ENCODE measurements around the gene C9orf85. TPM values are rescaled to one million over a fixed set of nuclear protein-coding genes. Genes with fewer than 3 reads are reported as not detected.
"Not testable (repeated sequence)": the region's sequence is repeated elsewhere in the genome, so short reads cannot be mapped to it uniquely, and the experiment has no call there.

C9orf85 gene
- total RNA-seq, 1 donor from 2014 or later = 29.3 TPM

DNA sequence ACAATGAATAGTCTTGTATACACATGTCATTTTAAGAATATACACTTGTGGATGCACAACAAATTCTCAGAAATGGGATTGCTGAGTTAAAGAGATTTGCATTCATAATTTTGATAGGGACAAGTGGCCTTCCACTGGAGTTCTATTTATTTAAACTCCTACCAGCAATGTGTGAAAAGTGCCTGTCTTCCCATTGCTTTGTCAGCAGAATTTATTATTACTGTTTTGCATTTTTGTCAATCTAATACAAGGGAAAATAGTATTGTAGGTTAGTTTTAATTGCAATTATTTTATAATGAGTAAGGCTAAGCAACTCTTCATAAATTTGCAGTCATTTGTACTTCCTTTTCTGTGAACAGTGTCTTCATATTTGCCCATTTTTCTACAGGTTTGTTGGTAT is 94.0 kb downstream of the C9orf85 start:
- Mint-ChIP-seq H3K9me3 (peaks cover 5% of the 10 kb centered on the region), H3K4me1 (peaks cover 3% of the 10 kb centered on the region), H3K4me3 (no peak overlapping the region), H3K27me3 (ENCODE audit: insufficient read depth, low read depth) (no peaks in the 10 kb centered on the region), H3K27ac (no peak overlapping the region), H3K36me3 (no peaks in the 10 kb centered on the region)
- Histone ChIP-seq H3K27ac (no peak overlapping the region), H3K9ac (no peak overlapping the region), H3K4me1 (no peaks in the 10 kb centered on the region), H3K4me3 (no peak overlapping the region), H4K20me1 (ENCODE audit: low read depth) (no peaks in the 10 kb centered on the region), H3K27me3 (no peaks in the 10 kb centered on the region), H3K36me3 (no peaks in the 10 kb centered on the region), H3K9me3 (ENCODE audit: low read depth) (no peaks in the 10 kb centered on the region), H3F3A (ENCODE audit: low read depth) (no peaks in the 10 kb centered on the region), H3K79me2 (ENCODE audit: low read depth) (no peaks in the 10 kb centered on the region), H2AFZ (replicated peaks) (no peak overlapping the region), H3K4me2 (no peak overlapping the region)
- no peak for TF ChIP-seq EZH2 (IDR thresholded peaks at IDR 0.05)
- TF ChIP-seq, protein P1, sequence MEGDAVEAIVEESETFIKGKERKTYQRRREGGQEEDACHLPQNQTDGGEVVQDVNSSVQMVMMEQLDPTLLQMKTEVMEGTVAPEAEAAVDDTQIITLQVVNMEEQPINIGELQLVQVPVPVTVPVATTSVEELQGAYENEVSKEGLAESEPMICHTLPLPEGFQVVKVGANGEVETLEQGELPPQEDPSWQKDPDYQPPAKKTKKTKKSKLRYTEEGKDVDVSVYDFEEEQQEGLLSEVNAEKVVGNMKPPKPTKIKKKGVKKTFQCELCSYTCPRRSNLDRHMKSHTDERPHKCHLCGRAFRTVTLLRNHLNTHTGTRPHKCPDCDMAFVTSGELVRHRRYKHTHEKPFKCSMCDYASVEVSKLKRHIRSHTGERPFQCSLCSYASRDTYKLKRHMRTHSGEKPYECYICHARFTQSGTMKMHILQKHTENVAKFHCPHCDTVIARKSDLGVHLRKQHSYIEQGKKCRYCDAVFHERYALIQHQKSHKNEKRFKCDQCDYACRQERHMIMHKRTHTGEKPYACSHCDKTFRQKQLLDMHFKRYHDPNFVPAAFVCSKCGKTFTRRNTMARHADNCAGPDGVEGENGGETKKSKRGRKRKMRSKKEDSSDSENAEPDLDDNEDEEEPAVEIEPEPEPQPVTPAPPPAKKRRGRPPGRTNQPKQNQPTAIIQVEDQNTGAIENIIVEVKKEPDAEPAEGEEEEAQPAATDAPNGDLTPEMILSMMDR (IDR thresholded peaks at IDR 0.05) = no peak
- TF ChIP-seq EZH2phosphoT487 (IDR thresholded peaks at IDR 0.05) = no peak
- no peak for DNase-seq (ENCODE audit: low spot score)

DNA sequence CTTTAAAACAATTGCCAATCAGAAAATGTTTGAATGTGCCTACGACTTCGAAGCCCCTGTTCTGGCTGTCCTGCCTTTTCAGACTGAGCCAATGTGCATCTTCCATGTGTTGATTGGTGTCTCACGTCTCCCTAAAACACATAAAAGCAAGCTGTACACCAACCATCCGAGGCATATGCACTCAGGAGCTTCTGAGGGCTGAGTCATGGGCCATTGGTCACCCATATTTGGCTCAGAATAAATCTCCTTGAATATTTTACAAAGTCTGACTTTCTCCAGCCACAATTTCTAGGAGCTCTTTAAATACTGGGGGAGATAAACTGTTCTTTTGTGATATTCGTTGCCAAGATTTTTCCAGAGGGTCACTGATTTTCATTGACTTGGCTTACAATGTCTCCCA is 95.1 kb downstream of the C9orf85 start:
- Histone ChIP-seq H3K27me3 (no peaks in the 10 kb centered on the region), H3K36me3 (no peaks in the 10 kb centered on the region), H3K9ac (no peak overlapping the region), H3K4me2 (no peak overlapping the region), H3K4me1 (no peaks in the 10 kb centered on the region), H2AFZ (replicated peaks) (no peak overlapping the region), H3K79me2 (ENCODE audit: low read depth) (no peaks in the 10 kb centered on the region), H3F3A (ENCODE audit: low read depth) (no peaks in the 10 kb centered on the region), H4K20me1 (ENCODE audit: low read depth) (no peaks in the 10 kb centered on the region), H3K4me3 (no peak overlapping the region), H3K27ac (no peak overlapping the region), H3K9me3 (ENCODE audit: low read depth) (no peaks in the 10 kb centered on the region)
- no peak for DNase-seq (ENCODE audit: low spot score)
- Mint-ChIP-seq H3K27me3 (ENCODE audit: insufficient read depth, low read depth) (no peaks in the 10 kb centered on the region), H3K36me3 (no peaks in the 10 kb centered on the region), H3K9me3 (peaks cover 5% of the 10 kb centered on the region), H3K27ac (no peak overlapping the region), H3K4me3 (no peak overlapping the region), H3K4me1 (peaks cover 3% of the 10 kb centered on the region)
- TF ChIP-seq, protein P1 (IDR thresholded peaks at IDR 0.05) = no peak
- TF ChIP-seq EZH2phosphoT487 (IDR thresholded peaks at IDR 0.05) (no peak), EZH2 (IDR thresholded peaks at IDR 0.05) (no peak)

DNA sequence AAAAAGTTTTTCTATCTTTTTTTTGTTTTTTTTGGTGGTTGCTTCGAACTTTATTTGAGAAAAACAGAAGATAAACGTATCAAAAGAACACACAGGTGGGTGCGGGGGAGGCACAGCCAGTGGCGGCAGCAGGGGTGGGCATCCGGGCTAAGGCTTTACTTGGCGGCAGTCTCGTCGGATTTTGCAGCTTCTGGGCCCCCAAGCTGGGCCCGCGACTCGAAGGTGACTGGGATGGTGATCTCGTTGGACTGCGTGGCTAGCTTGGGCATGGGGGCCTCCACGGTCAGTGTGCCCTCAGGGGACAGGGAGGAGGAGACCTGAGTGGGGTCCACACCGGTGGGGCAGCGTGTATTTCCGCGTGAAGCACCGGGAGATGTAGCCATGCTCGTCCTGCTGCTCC is 96.3 kb downstream of the C9orf85 start:
- H3K27me3 ChIP-seq; H3F3A ChIP-seq (ENCODE audit: low read depth); H3K4me2 ChIP-seq; H4K20me1 ChIP-seq (ENCODE audit: low read depth); H3K4me1 Mint-ChIP-seq; H2AFZ ChIP-seq (replicated peaks); DNase-seq (ENCODE audit: low spot score); H3K9ac ChIP-seq; H3K4me3 Mint-ChIP-seq; H3K36me3 ChIP-seq; H3K79me2 ChIP-seq (ENCODE audit: low read depth); H3K9me3 ChIP-seq (ENCODE audit: low read depth); H3K4me1 ChIP-seq; H3K27me3 Mint-ChIP-seq (ENCODE audit: insufficient read depth, low read depth); H3K36me3 Mint-ChIP-seq; H3K9me3 Mint-ChIP-seq; H3K27ac Mint-ChIP-seq; H3K27ac ChIP-seq; H3K4me3 ChIP-seq: not testable (repeated sequence)

DNA sequence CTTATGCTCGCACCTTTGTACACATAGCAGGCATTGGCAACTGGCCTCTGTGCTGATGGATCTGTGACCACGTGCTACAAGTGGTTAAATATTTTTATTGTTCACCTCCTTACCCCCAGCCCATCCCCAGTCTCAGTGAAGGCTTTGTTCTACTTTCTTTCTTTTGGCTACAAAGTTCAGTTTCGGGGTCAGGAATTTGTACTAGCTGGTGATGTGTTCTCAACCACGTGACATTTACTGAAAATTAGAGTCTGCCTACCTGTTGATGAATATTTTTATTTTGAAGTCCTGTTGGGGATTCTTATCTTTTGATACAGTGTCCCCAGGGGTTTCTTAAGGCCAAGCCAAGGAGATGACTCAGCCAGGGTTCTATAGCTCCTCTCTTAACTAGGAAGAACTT is 101.2 kb downstream of the C9orf85 start:
- Histone ChIP-seq H3F3A (ENCODE audit: low read depth) (no peaks in the 10 kb centered on the region), H3K4me1 (peaks cover 9% of the 10 kb centered on the region), H2AFZ (replicated peaks) (no peak overlapping the region), H3K27ac (no peak overlapping the region), H3K9ac (no peak overlapping the region), H3K27me3 (no peaks in the 10 kb centered on the region), H3K9me3 (ENCODE audit: low read depth) (no peaks in the 10 kb centered on the region), H3K36me3 (no peaks in the 10 kb centered on the region), H3K79me2 (ENCODE audit: low read depth) (no peaks in the 10 kb centered on the region), H3K4me2 (no peak overlapping the region), H3K4me3 (no peak overlapping the region), H4K20me1 (ENCODE audit: low read depth) (no peaks in the 10 kb centered on the region)
- TF ChIP-seq, protein P1 (IDR thresholded peaks at IDR 0.05) = no peak
- no peak for TF ChIP-seq EZH2phosphoT487 (IDR thresholded peaks at IDR 0.05)
- Mint-ChIP-seq H3K27ac (no peak overlapping the region), H3K27me3 (ENCODE audit: insufficient read depth, low read depth) (peaks cover 5% of the 10 kb centered on the region), H3K4me3 (no peak overlapping the region), H3K4me1 (no peaks in the 10 kb centered on the region), H3K9me3 (no peaks in the 10 kb centered on the region), H3K36me3 (no peaks in the 10 kb centered on the region)
- DNase-seq (ENCODE audit: low spot score) = no peak
